ENCODE measurements around the gene RNF11. TPM values are rescaled to one million over a fixed set of nuclear protein-coding genes. Genes with fewer than 3 reads are reported as not detected.

RNF11 gene
- total RNA-seq, 1 donor from 2014 or later: 83.6 TPM

- no peak for DNase-seq
- peaks cover 9% of the 10 kb centered on the region for H3K4me1 ChIP-seq
- no peak for ATAC-seq
- H3K27ac ChIP-seq: no peak overlapping the region
- no peak for TF ChIP-seq CTCF (IDR thresholded peaks at IDR 0.05)
- intact Hi-C loops (cut with DNase I): no loop called here
- no peaks in the 10 kb centered on the region for H3K9me3 ChIP-seq
- H3K4me3 ChIP-seq: no peak overlapping the region
- no peaks in the 10 kb centered on the region for H3K36me3 ChIP-seq
- H3K27me3 ChIP-seq (ENCODE audit: low read depth): no peaks in the 10 kb centered on the region
Observed at GRCh38 chr1:51255331-51255730, 19.3 kb downstream of the RNF11 start.

- Histone ChIP-seq H3K36me3 (no peaks in the 10 kb centered on the region), H3K4me3 (no peak overlapping the region), H3K27ac (no peak overlapping the region), H3K4me1 (peaks cover 65% of the 10 kb centered on the region), H3K27me3 (ENCODE audit: low read depth) (no peaks in the 10 kb centered on the region), H3K9me3 (no peaks in the 10 kb centered on the region)
- intact Hi-C loops (cut with DNase I): no loop called here
- DNase-seq: no peak
- TF ChIP-seq CTCF (IDR thresholded peaks at IDR 0.05): no peak
- no peak for ATAC-seq
Observed at GRCh38 chr1:51263147-51263877, 27.2 kb downstream of the RNF11 start.

GRCh38 chr1:51264451-51264850 lies 28.4 kb downstream of the RNF11 start:
- H3K27me3 ChIP-seq (ENCODE audit: low read depth): no peaks in the 10 kb centered on the region
- no peak for DNase-seq
- H3K36me3 ChIP-seq: no peaks in the 10 kb centered on the region
- H3K4me1 ChIP-seq: peaks cover 63% of the 10 kb centered on the region
- no peak overlapping the region for H3K27ac ChIP-seq
- intact Hi-C loops (cut with DNase I): no loop called here
- ATAC-seq: peak; percentile 26 to 41
- no peaks in the 10 kb centered on the region for H3K9me3 ChIP-seq
- no peak for TF ChIP-seq CTCF (IDR thresholded peaks at IDR 0.05)
- H3K4me3 ChIP-seq: no peak overlapping the region

GRCh38 chr1:51265618-51266017 lies 29.5 kb downstream of the RNF11 start:
- H3K36me3 ChIP-seq: peaks cover 9% of the 10 kb centered on the region
- ATAC-seq: no peak
- no peak overlapping the region for H3K27ac ChIP-seq
- H3K9me3 ChIP-seq: no peaks in the 10 kb centered on the region
- no peak overlapping the region for H3K4me3 ChIP-seq
- H3K27me3 ChIP-seq (ENCODE audit: low read depth): no peaks in the 10 kb centered on the region
- DNase-seq: no peak
- intact Hi-C loops (cut with DNase I): no loop called here
- peaks cover 63% of the 10 kb centered on the region for H3K4me1 ChIP-seq
- TF ChIP-seq CTCF (IDR thresholded peaks at IDR 0.05): no peak

- H3K27ac ChIP-seq: no peak overlapping the region
- H3K4me3 ChIP-seq: no peak overlapping the region
- no peak for DNase-seq
- no peak for ATAC-seq
- intact Hi-C loops (cut with DNase I): no loop called here
- peaks cover 14% of the 10 kb centered on the region for H3K36me3 ChIP-seq
- H3K27me3 ChIP-seq (ENCODE audit: low read depth): no peaks in the 10 kb centered on the region
- peaks cover 63% of the 10 kb centered on the region for H3K4me1 ChIP-seq
- no peaks in the 10 kb centered on the region for H3K9me3 ChIP-seq
- no peak for TF ChIP-seq CTCF (IDR thresholded peaks at IDR 0.05)
Observed at GRCh38 chr1:51266181-51266580, 30.1 kb downstream of the RNF11 start.

All from lower lobe of right lung (tissue), 2 donors.